IMR-90 (cell line): ENCODE data around the gene HGFAC. TPM values are rescaled to one million over a fixed set of nuclear protein-coding genes. Genes with fewer than 3 reads are reported as not detected.

Experiments
- ATAC-seq: fragments of 200-7000 bp; cut with Tn5 transposase; 2 replicates; pipeline ENCODE4 v1.9.1; 2020; ENCODE audit warnings: low read depth, mild to moderate bottlenecking, moderate library complexity
- BruUV-seq: library from RNA; stranded (reverse); fragments of 400-500 nt; replicated peaks from 2 replicates; lab custom pipeline; 2021; lab: Mats Ljungman, UMichigan
- CTCF ChIA-PET: fragments of 300-600 bp; formaldehyde crosslinking; extraction: SDS; loops from one replicate; lab custom pipeline; 2021; ENCODE audit warnings: antibody characterized with exemption; lab: Yijun Ruan, JAX
- POLR2A ChIA-PET: fragments of 300-600 bp; sonication (Branson Sonifier 250); formaldehyde crosslinking; loops from one replicate; lab custom pipeline; 2022; ENCODE audit warnings: antibody characterized with exemption; ENCODE audit not compliant: unreplicated experiment; lab: Charles Lee
- DNase-seq: peaks from one replicate; pipeline ENCODE4 v3.0.0; 2013
- H2AFZ ChIP-seq: replicated peaks from 2 replicates; pipeline ENCODE3; 2013; ENCODE audit warnings: low read length, mild to moderate bottlenecking; ENCODE audit not compliant: poor library complexity
- H2AK5ac ChIP-seq: 2 replicates; pipeline ENCODE4 v1.6.1; 2013; ENCODE audit warnings: low read depth, low read length, inconsistent platforms
- H2AK9ac ChIP-seq: replicated peaks from 2 replicates; pipeline ENCODE3; 2013; ENCODE audit warnings: mild to moderate bottlenecking, low read depth, low read length, moderate library complexity; ENCODE audit not compliant: poor library complexity
- H2BK120ac ChIP-seq: 2 replicates; pipeline ENCODE4 v1.6.1; 2013; ENCODE audit warnings: low read depth, low read length, inconsistent platforms
- H2BK15ac ChIP-seq: 3 replicates; pipeline ENCODE4 v1.6.1; 2013; ENCODE audit warnings: low read depth, low read length, inconsistent platforms
- H2BK20ac ChIP-seq: 2 replicates; pipeline ENCODE4 v1.6.1; 2013; ENCODE audit warnings: low read depth, mild to moderate bottlenecking, inconsistent platforms, low read length, moderate library complexity
- H2BK5ac ChIP-seq: 2 replicates; pipeline ENCODE4 v1.6.1; 2013; ENCODE audit warnings: mild to moderate bottlenecking, low read depth, low read length, inconsistent platforms; ENCODE audit not compliant: poor library complexity, severe bottlenecking
- H3K14ac ChIP-seq: replicated peaks from 2 replicates; pipeline ENCODE4 v1.6.1; 2013; ENCODE audit warnings: low read depth, low read length, inconsistent platforms
- H3K18ac ChIP-seq: 2 replicates; pipeline ENCODE4 v1.6.1; 2013; ENCODE audit warnings: low read depth, low read length, control low read depth
- H3K23ac ChIP-seq: 2 replicates; pipeline ENCODE4 v1.6.1; 2013; ENCODE audit warnings: low read depth, low read length, inconsistent platforms
- H3K27ac ChIP-seq: 2 replicates; pipeline ENCODE4 v1.5.1; 2013; ENCODE audit warnings: mild to moderate bottlenecking, control low read depth, low read length; ENCODE audit not compliant: insufficient read depth
- H3K27me3 ChIP-seq: 2 replicates; pipeline ENCODE4 v1.6.1; 2013; ENCODE audit warnings: low read length; ENCODE audit not compliant: control insufficient read depth, insufficient read depth
- H3K36me3 ChIP-seq: 2 replicates; pipeline ENCODE4 v1.6.1; 2013; ENCODE audit warnings: low read length, mixed read lengths; ENCODE audit not compliant: control insufficient read depth, insufficient read depth
- H3K4ac ChIP-seq: 2 replicates; pipeline ENCODE4 v1.6.1; 2013; ENCODE audit warnings: low read depth, low read length, inconsistent platforms
- H3K4me1 ChIP-seq: 2 replicates; pipeline ENCODE4 v1.6.1; 2013; ENCODE audit warnings: low read length, mixed read lengths; ENCODE audit not compliant: control insufficient read depth, insufficient read depth
- H3K4me2 ChIP-seq: 2 replicates; pipeline ENCODE4 v1.6.1; 2013; ENCODE audit warnings: low read depth, mild to moderate bottlenecking, control low read depth, low read length, moderate library complexity
- H3K4me3 ChIP-seq: 2 replicates; pipeline ENCODE4 v1.5.1; 2013; ENCODE audit warnings: low read depth, mild to moderate bottlenecking, control low read depth, low read length, moderate library complexity; ENCODE audit not compliant: insufficient read depth
- H3K56ac ChIP-seq: 2 replicates; pipeline ENCODE4 v1.6.1; 2013; ENCODE audit warnings: low read length, inconsistent platforms; ENCODE audit not compliant: insufficient read depth; ENCODE audit errors: extremely low read depth
- H3K79me1 ChIP-seq, 2 experiments: 2 replicates each; pipeline ENCODE4 v1.6.1; 2013; ENCODE audit warnings: low read length in 2 of 2, inconsistent platforms in 1 of 2, low read depth in 1 of 2
- H3K9ac ChIP-seq: 2 replicates; pipeline ENCODE4 v1.6.1; 2013; ENCODE audit warnings: low read depth, low read length, control low read depth
- H3K9me1 ChIP-seq: 2 replicates; pipeline ENCODE4 v1.6.1; 2013; ENCODE audit warnings: low read length, inconsistent platforms; ENCODE audit not compliant: insufficient read depth
- H3K9me3 ChIP-seq: 2 replicates; pipeline ENCODE4 v1.6.1; 2013; ENCODE audit warnings: low read length; ENCODE audit not compliant: control insufficient read depth, insufficient read depth
- H4K20me1 ChIP-seq: 2 replicates; pipeline ENCODE4 v1.6.1; 2013; ENCODE audit warnings: low read length, inconsistent platforms; ENCODE audit not compliant: insufficient read depth
- H4K5ac ChIP-seq: 2 replicates; pipeline ENCODE4 v1.6.1; 2013; ENCODE audit warnings: mild to moderate bottlenecking, low read depth, low read length, control low read depth
- H4K8ac ChIP-seq, 2 experiments: 2 replicates each; pipeline ENCODE4 v1.6.1; 2013; ENCODE audit warnings: low read depth in 2 of 2, low read length in 2 of 2, control low read depth in 1 of 2, inconsistent platforms in 1 of 2
- H4K91ac ChIP-seq: 2 replicates; pipeline ENCODE4 v1.6.1; 2013; ENCODE audit warnings: low read depth, low read length, inconsistent platforms; ENCODE audit not compliant: insufficient read depth
- ELK1 ChIP-seq: fragments of 150-350 bp; IDR thresholded peaks from 2 replicates; pipeline ENCODE4 v1.6.1; 2016; ENCODE audit warnings: low read depth, mild to moderate bottlenecking, low read length, moderate library complexity, borderline replicate concordance
- MXI1 ChIP-seq: IDR thresholded peaks from 2 replicates; pipeline ENCODE4 v1.6.1; 2012; ENCODE audit warnings: low read depth, mild to moderate bottlenecking, low read length, moderate library complexity, borderline replicate concordance
- SMC3 ChIP-seq: fragments of 150-350 bp; IDR thresholded peaks from 2 replicates; pipeline ENCODE4 v1.6.1; 2016; ENCODE audit warnings: low read depth, mild to moderate bottlenecking, antibody characterized with exemption, low read length, moderate library complexity
- WGBS, 2 experiments: methylation state at CpG; one replicate each; pipeline versions ENCODE4 v1.1.5 to v1.1.7; 2013; ENCODE audit warnings: missing lambda C conversion rate in 2 of 2; ENCODE audit not compliant: insufficient read length in 1 of 2; ENCODE audit errors: extremely low coverage in 2 of 2; 5-methylcytosine and 5-hydroxymethylcytosine counted together
- dilution Hi-C: fragments of 300-500 bp; cut with HindIII; formaldehyde crosslinking; loops from one replicate; pipeline ENCODE4 v1.14.3; 2018; ENCODE audit warnings: low sequenced_read_pairs; ENCODE audit not compliant: unreplicated experiment
- in situ Hi-C: fragments of 300-500 bp; cut with MboI; formaldehyde crosslinking; loops from 3 replicates; pipeline ENCODE4 v1.14.3; 2019; ENCODE audit warnings: low sequenced_read_pairs, inconsistent platforms, mixed read lengths
- intact Hi-C: fragments of 100-400 bp; cut with micrococcal nuclease; formaldehyde crosslinking; loops from 2 replicates; pipeline ENCODE4 v1.10.0; 2022
- polyA plus RNA-seq, 3 experiments: library from polyadenylated mRNA; depleted of rRNA; stranded (reverse); fragments of >200 nt; gene quantifications; 2 replicates each; pipeline ENCODE4 v1.2.3, GENCODE V29; 2012; ENCODE audit warnings: low replicate concordance in 1 of 3
- total RNA-seq: library from RNA; depleted of rRNA; stranded (reverse); fragments of >200 nt; gene quantifications from 2 replicates; pipeline ENCODE4 v1.2.3, GENCODE V29; 2012

Gene HGFAC
- total and polyA plus RNA-seq, 2 of the 4 experiments (the other 2 are of a cell fraction) = 0.05 TPM; not detected in 1

DNA sequence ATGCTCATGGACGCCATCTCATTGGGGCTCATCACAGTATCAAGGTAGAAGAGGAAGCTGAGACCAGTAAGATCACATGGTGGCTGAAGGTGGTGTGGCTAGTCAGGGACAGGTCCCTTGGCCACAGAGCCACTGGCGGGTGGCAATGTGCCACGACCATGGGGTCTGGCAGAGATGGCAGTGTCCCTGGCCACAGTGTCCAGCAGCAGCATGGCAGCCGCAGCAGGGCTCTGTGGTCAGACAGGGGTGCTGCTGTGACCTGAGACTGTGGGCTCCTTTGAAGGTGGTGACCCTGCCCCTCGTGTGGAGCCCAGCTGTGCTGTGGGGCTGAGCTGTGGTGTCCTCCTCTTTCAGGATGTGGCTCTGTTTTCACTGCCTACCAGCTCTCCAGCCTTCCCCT lies 19.2 kb downstream of the HGFAC start:
- CTCF ChIA-PET = no interaction called here
- no peak for DNase-seq
- no peaks in the 10 kb centered on the region for H3K4me1 ChIP-seq
- 83% methylated on average over 1 of the region's 5 CpGs; no CpG with 5 or more reads in 1 of the 2 experiments for WGBS, 2 experiments
- H2AK9ac ChIP-seq = no peak overlapping the region
- H2BK20ac ChIP-seq = no peak overlapping the region
- dilution Hi-C loops = no loop called here
- H3K36me3 ChIP-seq = no peaks in the 10 kb centered on the region
- H4K8ac ChIP-seq = no peak overlapping the region
- no peak overlapping the region for H3K56ac ChIP-seq
- H3K4ac ChIP-seq = no peak overlapping the region
- no peak overlapping the region for H4K91ac ChIP-seq
- H3K4me2 ChIP-seq = no peak overlapping the region
- H2BK5ac ChIP-seq = no peak overlapping the region
- H4K20me1 ChIP-seq = no peaks in the 10 kb centered on the region
- no peak overlapping the region for H3K18ac ChIP-seq
- BruUV-seq = no TSS peak
- in situ Hi-C loops = no loop called here
- no peak for ATAC-seq
- H2AK5ac ChIP-seq = no peak overlapping the region
- intact Hi-C loops = no loop called here
- no peak overlapping the region for H2AFZ ChIP-seq
- no peaks in the 10 kb centered on the region for H3K9me3 ChIP-seq
- H3K27ac ChIP-seq = no peak overlapping the region
- H3K14ac ChIP-seq = no peak overlapping the region
- TF ChIP-seq SMC3 = no peak
- TF ChIP-seq MXI1 = no peak
- TF ChIP-seq ELK1 = no peak
- no peaks in the 10 kb centered on the region for H3K79me1 ChIP-seq
- peaks cover 53% of the 10 kb centered on the region for H3K27me3 ChIP-seq
- H3K23ac ChIP-seq = no peak overlapping the region
- no peaks in the 10 kb centered on the region for H3K9me1 ChIP-seq
- H3K9ac ChIP-seq = no peak overlapping the region
- no peak overlapping the region for H2BK15ac ChIP-seq
- H4K5ac ChIP-seq = no peak overlapping the region
- H2BK120ac ChIP-seq = no peak overlapping the region
- H3K4me3 ChIP-seq = no peak overlapping the region
- POLR2A ChIA-PET = no interaction called here
